GM19463 (cell line): ENCODE results near the gene FBXL14.

Experiments
- ATAC-seq: cut with Tn5 transposase; IDR thresholded peaks from one replicate; pipeline ENCODE4 v1.9.1; 2021; ENCODE audit warnings: mild to moderate bottlenecking, moderate library complexity; ENCODE audit not compliant: unreplicated experiment

Gene FBXL14

DNA sequence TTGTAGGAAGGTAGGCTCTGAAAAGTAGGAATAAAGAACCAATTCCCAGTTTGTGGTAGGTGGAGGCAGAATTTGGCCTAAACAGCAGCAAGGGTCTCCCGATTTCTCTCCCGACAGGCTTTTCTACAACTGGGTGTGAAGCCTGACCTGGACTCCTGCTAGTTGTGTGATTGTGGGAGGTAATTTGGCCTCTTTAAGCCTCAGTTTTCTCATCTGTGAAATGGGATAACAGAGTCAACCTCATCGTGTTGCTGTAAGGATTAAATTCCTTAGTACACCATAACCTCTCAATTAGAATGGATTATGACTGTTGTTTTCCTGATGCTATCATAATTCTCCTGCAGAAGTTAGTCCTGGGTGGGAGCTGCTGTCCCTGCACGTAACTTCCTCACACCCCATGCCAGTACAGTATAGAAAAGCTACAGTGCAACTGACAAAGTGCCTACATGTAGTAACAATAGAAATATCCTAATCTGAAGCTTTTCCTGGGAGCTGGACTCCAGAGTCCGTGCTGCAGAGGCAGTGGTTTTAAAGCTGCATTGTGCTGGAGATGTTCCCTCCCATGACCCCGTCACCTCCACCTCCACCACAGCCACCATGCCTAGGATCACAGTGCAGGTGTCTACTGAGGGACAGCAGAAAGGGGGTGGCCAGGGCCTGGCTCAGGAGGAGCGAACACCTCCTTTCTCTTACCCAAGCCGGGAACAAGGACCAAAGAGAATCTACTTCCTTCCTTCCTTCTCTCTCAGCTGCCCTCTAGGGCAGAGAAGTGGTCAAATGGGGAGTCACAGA is 76.5 kb downstream of the FBXL14 start:
- no peak for ATAC-seq

DNA sequence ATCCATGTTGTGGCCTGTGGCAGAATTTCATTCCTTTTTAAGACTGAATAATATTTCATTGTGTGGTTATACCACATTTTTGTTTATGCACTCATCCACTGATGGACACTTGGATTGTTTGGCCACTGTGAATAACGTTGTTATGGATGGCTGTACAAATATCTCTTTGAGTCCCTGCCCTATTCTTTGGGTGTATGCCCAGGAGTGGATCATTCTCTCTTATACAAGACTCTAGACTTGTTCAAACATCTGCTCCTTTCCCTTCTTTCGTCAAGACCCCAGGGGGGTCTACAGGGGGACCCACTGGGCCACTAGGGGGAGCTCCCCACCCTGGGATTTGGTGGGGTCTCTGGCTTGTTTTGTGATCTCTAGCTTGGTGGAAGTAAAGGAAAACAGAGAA is 77.4 kb downstream of the FBXL14 start:
- no peak for ATAC-seq
